ENCODE data around the gene PDGFB. TPM values are rescaled to one million over a fixed set of nuclear protein-coding genes. Genes with fewer than 3 reads are reported as not detected.

The PDGFB gene
- total RNA-seq, 1 donor from 2014 or later, result 27.3 TPM

- TF ChIP-seq CTCF (IDR thresholded peaks at IDR 0.05; ENCODE audit: insufficient read depth, low read depth, low read length) (no peak), EZH2 (IDR thresholded peaks at IDR 0.05; ENCODE audit: insufficient read depth, low read length) (no peak)
- no peak overlapping the region for H3K27ac ChIP-seq (ENCODE audit: low read depth, low read length)
- DNase-seq (ENCODE audit: low read depth), result no peak
- Mint-ChIP-seq H3K4me3 (ENCODE audit: unreplicated experiment) (no peak overlapping the region), H3K27ac (ENCODE audit: unreplicated experiment) (no peak overlapping the region), H3K4me1 (ENCODE audit: low read depth, unreplicated experiment) (peaks cover 20% of the 10 kb centered on the region), H3K9me3 (ENCODE audit: unreplicated experiment) (no peaks in the 10 kb centered on the region), H3K36me3 (ENCODE audit: low read depth, unreplicated experiment) (peaks cover 1% of the 10 kb centered on the region), H3K27me3 (ENCODE audit: low read depth, unreplicated experiment) (peaks cover 4% of the 10 kb centered on the region)
- H3K4me3 ChIP-seq (ENCODE audit: insufficient read depth, low read depth, low read length), result no peak overlapping the region
- H3K79me2 ChIP-seq (ENCODE audit: insufficient read depth, low read length), result no peaks in the 10 kb centered on the region
- H3K4me2 ChIP-seq (ENCODE audit: low read length), result no peak overlapping the region
- no peak overlapping the region for H2AFZ ChIP-seq (ENCODE audit: low read depth, low read length)
- H3K4me1 ChIP-seq (ENCODE audit: insufficient read depth, low read length), result peaks cover 20% of the 10 kb centered on the region
- no peaks in the 10 kb centered on the region for H3K27me3 ChIP-seq (ENCODE audit: insufficient read depth, low read length)
- no peak for FAIRE-seq
- no peaks in the 10 kb centered on the region for H3K36me3 ChIP-seq (ENCODE audit: insufficient read depth, low read length)
- H4K20me1 ChIP-seq (ENCODE audit: insufficient read depth, low read length), result no peaks in the 10 kb centered on the region
- H3K9me3 ChIP-seq (ENCODE audit: insufficient read depth, low read depth, low read length), result no peaks in the 10 kb centered on the region
- no peak overlapping the region for H3K9ac ChIP-seq (ENCODE audit: low read length)
Observed at GRCh38 chr22:39208013-39208680, 36.6 kb downstream of the PDGFB start.

DNA sequence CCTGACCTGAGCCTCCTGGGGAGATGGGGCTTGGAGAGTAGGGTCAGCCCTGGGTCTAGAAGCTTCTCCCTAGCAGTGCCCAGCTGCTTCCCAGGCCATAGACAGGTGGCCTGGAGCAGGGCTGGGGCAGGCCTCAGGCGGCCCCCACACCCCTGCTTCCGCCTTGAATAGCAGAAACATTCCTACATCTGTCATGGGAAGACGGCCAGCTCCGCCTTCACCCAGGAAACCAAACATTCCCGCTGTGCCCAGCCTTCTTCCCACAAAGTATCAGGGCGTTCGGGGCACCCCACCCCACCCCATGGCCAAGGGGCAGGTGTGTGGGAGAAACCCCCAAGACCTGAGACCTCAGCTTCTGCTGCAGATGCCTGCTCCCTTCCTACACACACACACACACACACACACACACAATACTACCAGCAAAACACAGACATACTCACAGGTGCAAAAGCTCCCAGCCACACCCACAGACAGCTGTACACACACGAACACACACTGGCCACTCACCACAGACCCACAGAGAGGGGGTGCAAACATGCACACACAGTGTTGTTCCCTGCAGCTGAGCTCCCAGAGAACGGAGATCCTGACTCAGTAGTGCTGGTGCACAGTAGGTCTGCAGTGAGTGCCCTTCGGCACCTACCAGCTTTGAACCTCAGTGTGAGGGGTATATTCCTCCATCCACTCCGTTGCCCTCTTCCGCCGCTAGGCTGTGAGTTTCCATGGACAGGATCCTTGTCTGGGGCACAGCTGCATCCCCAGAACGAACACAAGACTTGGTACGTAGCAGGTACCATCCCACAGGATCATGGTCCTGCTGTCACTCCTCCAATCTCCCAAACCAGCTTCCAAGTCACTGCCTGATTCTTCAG lies 37.4 kb downstream of the PDGFB start:
- no peak overlapping the region for H3K27ac ChIP-seq (ENCODE audit: low read depth, low read length)
- no peak for FAIRE-seq
- Mint-ChIP-seq H3K36me3 (ENCODE audit: low read depth, unreplicated experiment) (peaks cover 1% of the 10 kb centered on the region), H3K4me3 (ENCODE audit: unreplicated experiment) (no peak overlapping the region), H3K9me3 (ENCODE audit: unreplicated experiment) (no peaks in the 10 kb centered on the region), H3K4me1 (ENCODE audit: low read depth, unreplicated experiment) (peaks cover 16% of the 10 kb centered on the region), H3K27me3 (ENCODE audit: low read depth, unreplicated experiment) (peaks cover 4% of the 10 kb centered on the region), H3K27ac (ENCODE audit: unreplicated experiment) (no peak overlapping the region)
- no peak overlapping the region for H3K4me2 ChIP-seq (ENCODE audit: low read length)
- H3K79me2 ChIP-seq (ENCODE audit: insufficient read depth, low read length), result no peaks in the 10 kb centered on the region
- no peak overlapping the region for H3K4me3 ChIP-seq (ENCODE audit: insufficient read depth, low read depth, low read length)
- no peaks in the 10 kb centered on the region for H3K9me3 ChIP-seq (ENCODE audit: insufficient read depth, low read depth, low read length)
- H3K4me1 ChIP-seq (ENCODE audit: insufficient read depth, low read length), result peaks cover 12% of the 10 kb centered on the region
- no peak overlapping the region for H3K9ac ChIP-seq (ENCODE audit: low read length)
- TF ChIP-seq CTCF (IDR thresholded peaks at IDR 0.05; ENCODE audit: insufficient read depth, low read depth, low read length), result no peak
- TF ChIP-seq EZH2 (IDR thresholded peaks at IDR 0.05; ENCODE audit: insufficient read depth, low read length), result no peak
- no peaks in the 10 kb centered on the region for H3K27me3 ChIP-seq (ENCODE audit: insufficient read depth, low read length)
- H2AFZ ChIP-seq (ENCODE audit: low read depth, low read length), result no peak overlapping the region
- DNase-seq (ENCODE audit: low read depth), result peak; percentile 46
- no peaks in the 10 kb centered on the region for H3K36me3 ChIP-seq (ENCODE audit: insufficient read depth, low read length)
- no peaks in the 10 kb centered on the region for H4K20me1 ChIP-seq (ENCODE audit: insufficient read depth, low read length)
